Right lobe of liver (tissue), 6 donors: ENCODE measurements around the gene RSPH6A. TPM values are rescaled to one million over a fixed set of nuclear protein-coding genes. Genes with fewer than 3 reads are reported as not detected.
"Not testable (repeated sequence)": the region's sequence is repeated elsewhere in the genome, so short reads cannot be mapped to it uniquely, and the experiment has no call there.

Source experiments
- ATAC-seq, 4 donors: fragments of 200-7000 bp; cut with Tn5 transposase; one replicate each; pipeline ENCODE4 v1.9.1; 2020; ENCODE audit warnings: mild to moderate bottlenecking in 4 of 4, moderate library complexity in 4 of 4
- DNase-seq, 3 donors: peaks; one replicate each; pipeline ENCODE4 v3.0.0-alpha.2; 2020
- H3K27ac ChIP-seq, 3 donors: fragments of 200-600 bp; one replicate each; pipeline ENCODE4 v1.8.0; 2022
- H3K27me3 ChIP-seq, 2 donors: fragments of 200-600 bp; one replicate each; pipeline ENCODE4 v1.8.0; 2022
- H3K36me3 ChIP-seq, 4 donors: fragments of 200-600 bp; sonication (generic) in 1 of 4; one replicate each; pipeline versions ENCODE4 v1.5.1 to v1.8.0; 2017 to 2022; ENCODE audit warnings: control low read depth in 1 of 4
- H3K4me1 ChIP-seq, 4 donors: fragments of 200-600 bp; sonication (generic) in 1 of 4; one replicate each; pipeline versions ENCODE4 v1.5.1 to v1.8.0; 2017 to 2022; ENCODE audit warnings: control low read depth in 1 of 4
- H3K4me3 ChIP-seq, 3 donors: fragments of 200-600 bp; one replicate each; pipeline ENCODE4 v1.8.0; 2022
- H3K9me3 ChIP-seq, 4 donors: fragments of 200-600 bp; sonication (generic) in 1 of 4; one replicate each; pipeline versions ENCODE4 v1.5.1 to v1.8.0; 2017 to 2022; ENCODE audit warnings: control low read depth in 1 of 4
- POLR2A ChIP-seq: fragments of 450-650 bp; IDR thresholded peaks from one replicate; pipeline ENCODE4 v1.6.1; 2017; ENCODE audit warnings: antibody characterized with exemption, mild to moderate bottlenecking
- WGBS: methylation state at CpG from one replicate; pipeline ENCODE4 v1.1.6; 2018; ENCODE audit warnings: low coverage, low lambda C conversion rate; ENCODE audit not compliant: insufficient coverage; ENCODE audit errors: missing lambda C conversion rate; 5-methylcytosine and 5-hydroxymethylcytosine counted together
- intact Hi-C, 2 donors: fragments of 100-400 bp; cut with DNase I; formaldehyde crosslinking; loops; one replicate each; pipeline versions ENCODE4 v1.11.2 to v1.14.1; 2022
- total RNA-seq, 6 experiments: library from RNA; depleted of rRNA in 2 of 6; stranded (reverse); fragments of >200 nt in 2 of 6; fragmentation: NEBNext Ultra II Directional in 3 of 6; extraction: Animal tissue kit (Norgen Biotek cat#: 25700) in 3 of 6; gene quantifications; one replicate each; pipeline versions ENCODE4 v1.1.0 to v1.2.4, GENCODE V29; 2016 to 2023
- TF ChIP-seq, protein P1 (sequence below), 4 donors: fragments of 200-600 bp in 3 of 4; fragments of 450-650 bp in 1 of 4; IDR thresholded peaks; one replicate each; pipeline versions ENCODE4 v1.5.1 to v1.8.0; 2016 to 2022; ENCODE audit warnings: antibody characterized with exemption in 4 of 4, mild to moderate bottlenecking in 2 of 4
- donor health status: DM: no; HTN: yes; CAD: no.
- donor health status: DM: no; HTN: no; CAD: no.
- donor health status: DM: no; HTN: no; CAD: no.
- donor health status: DM: no; HTN: yes; CAD: no.
- donor health status: DM: no; HTN: yes; CAD: no.

RSPH6A gene
- total RNA-seq, 6 experiments from 2014 or later, result not detected

DNA sequence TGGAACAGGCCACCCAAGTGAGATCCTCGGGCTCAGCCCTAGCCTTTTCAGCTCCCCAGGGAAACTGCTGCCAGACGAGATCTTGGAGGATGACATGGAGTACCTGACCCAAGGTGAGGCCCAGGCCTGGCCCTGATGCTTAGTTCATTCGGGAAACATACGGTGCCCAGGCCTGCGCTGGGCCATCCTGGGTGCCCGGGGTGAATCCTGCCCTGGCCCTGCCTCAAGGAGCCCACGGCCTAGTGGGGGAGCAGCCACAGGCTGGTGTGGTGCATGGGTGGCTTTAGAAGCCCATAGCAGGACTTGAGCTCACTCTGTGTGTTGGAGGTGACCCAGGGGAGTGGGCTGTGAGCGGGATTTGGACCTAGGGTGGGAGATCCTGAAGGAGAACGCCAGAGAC is 56.2 kb downstream of the RSPH6A start:
- Histone ChIP-seq H3K4me1 (no peaks in the 10 kb centered on the region), H3K27me3 (no peaks in the 10 kb centered on the region), H3K27ac (no peak overlapping the region), H3K36me3 (no peaks in the 10 kb centered on the region), H3K9me3 (no peaks in the 10 kb centered on the region), H3K4me3 (no peak overlapping the region)
- TF ChIP-seq, protein P1, sequence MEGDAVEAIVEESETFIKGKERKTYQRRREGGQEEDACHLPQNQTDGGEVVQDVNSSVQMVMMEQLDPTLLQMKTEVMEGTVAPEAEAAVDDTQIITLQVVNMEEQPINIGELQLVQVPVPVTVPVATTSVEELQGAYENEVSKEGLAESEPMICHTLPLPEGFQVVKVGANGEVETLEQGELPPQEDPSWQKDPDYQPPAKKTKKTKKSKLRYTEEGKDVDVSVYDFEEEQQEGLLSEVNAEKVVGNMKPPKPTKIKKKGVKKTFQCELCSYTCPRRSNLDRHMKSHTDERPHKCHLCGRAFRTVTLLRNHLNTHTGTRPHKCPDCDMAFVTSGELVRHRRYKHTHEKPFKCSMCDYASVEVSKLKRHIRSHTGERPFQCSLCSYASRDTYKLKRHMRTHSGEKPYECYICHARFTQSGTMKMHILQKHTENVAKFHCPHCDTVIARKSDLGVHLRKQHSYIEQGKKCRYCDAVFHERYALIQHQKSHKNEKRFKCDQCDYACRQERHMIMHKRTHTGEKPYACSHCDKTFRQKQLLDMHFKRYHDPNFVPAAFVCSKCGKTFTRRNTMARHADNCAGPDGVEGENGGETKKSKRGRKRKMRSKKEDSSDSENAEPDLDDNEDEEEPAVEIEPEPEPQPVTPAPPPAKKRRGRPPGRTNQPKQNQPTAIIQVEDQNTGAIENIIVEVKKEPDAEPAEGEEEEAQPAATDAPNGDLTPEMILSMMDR (IDR thresholded peaks at IDR 0.05), result no peak
- no peak for TF ChIP-seq POLR2A
- intact Hi-C loops, result no loop called here
- ATAC-seq (no peak), DNase-seq (no peak)
- WGBS, result 87% methylated on average over 3 of the region's 9 CpGs

GRCh38 chr19:45757695-45758094 is 57.4 kb downstream of the RSPH6A start:
- H3K27me3 ChIP-seq, result no peaks in the 10 kb centered on the region
- ATAC-seq (no peak), DNase-seq (no peak)
- H3K9me3 ChIP-seq, result no peaks in the 10 kb centered on the region
- no peak for TF ChIP-seq POLR2A
- TF ChIP-seq, protein P1 (IDR thresholded peaks at IDR 0.05), result no peak
- no peaks in the 10 kb centered on the region for H3K4me1 ChIP-seq
- WGBS, result 82% methylated on average over 9 of the region's 9 CpGs
- intact Hi-C loops, result no loop called here
- no peaks in the 10 kb centered on the region for H3K36me3 ChIP-seq
- H3K27ac ChIP-seq, result no peak overlapping the region
- H3K4me3 ChIP-seq, result no peak overlapping the region

DNA sequence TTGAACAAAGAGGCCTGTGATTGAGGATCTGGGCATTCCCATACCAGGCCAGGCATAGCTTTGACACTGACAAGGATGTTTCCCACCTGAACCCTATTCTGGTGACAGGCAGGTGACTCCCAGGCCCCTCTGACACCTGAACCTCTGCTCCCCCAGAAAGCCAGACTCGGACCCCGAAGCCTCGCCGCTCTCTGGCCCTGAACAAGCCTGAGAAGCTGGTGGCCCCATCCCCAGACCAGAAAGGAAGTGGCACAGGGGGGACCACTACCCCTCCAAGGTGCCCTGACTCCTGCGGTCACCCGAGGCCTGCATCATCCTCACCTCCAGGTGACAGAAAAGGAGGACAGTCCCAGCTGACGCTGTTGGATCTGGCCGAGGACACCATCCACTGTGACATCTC is 60.8 kb downstream of the RSPH6A start:
- Histone ChIP-seq H3K36me3 (no peaks in the 10 kb centered on the region), H3K27ac (no peak overlapping the region), H3K27me3 (no peaks in the 10 kb centered on the region), H3K4me3 (no peak overlapping the region), H3K9me3 (no peaks in the 10 kb centered on the region), H3K4me1 (no peaks in the 10 kb centered on the region)
- TF ChIP-seq POLR2A, result no peak
- TF ChIP-seq, protein P1 (IDR thresholded peaks at IDR 0.05), result no peak
- no CpG with 5 or more reads among the region's 8 CpGs for WGBS
- DNase-seq (no peak), ATAC-seq (no peak)
- intact Hi-C loops, result no loop called here

DNA sequence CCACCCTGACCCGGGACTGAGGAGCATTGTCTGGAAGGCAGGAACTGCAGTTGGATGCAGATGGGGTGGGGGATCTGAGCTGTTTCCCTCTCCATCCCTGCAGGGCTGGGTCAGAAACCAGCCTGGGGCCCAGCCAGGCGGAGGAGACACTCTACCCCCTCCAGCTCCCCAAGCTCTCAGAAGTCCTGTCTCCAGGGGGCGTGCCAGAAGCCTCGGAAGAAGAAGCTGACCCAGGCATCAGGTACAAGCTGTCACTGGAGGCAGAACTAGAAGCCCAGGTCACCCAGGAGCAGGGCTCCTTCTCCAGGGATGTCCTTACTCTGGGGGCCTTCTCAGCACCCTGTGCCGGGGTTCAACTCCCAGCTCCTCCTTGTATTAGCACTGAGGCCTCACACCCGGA is 61.6 kb downstream of the RSPH6A start:
- H3K4me1 ChIP-seq, result no peaks in the 10 kb centered on the region
- H3K27ac ChIP-seq, result no peak overlapping the region
- no peak overlapping the region for H3K4me3 ChIP-seq
- H3K9me3 ChIP-seq, result no peaks in the 10 kb centered on the region
- DNase-seq (no peak), ATAC-seq (no peak)
- TF ChIP-seq, protein P1 (IDR thresholded peaks at IDR 0.05), result no peak
- no peak for TF ChIP-seq POLR2A
- H3K27me3 ChIP-seq, result no peaks in the 10 kb centered on the region
- intact Hi-C loops, result no loop called here
- no peaks in the 10 kb centered on the region for H3K36me3 ChIP-seq
- no CpG with 5 or more reads among the region's 6 CpGs for WGBS

- H3K4me1 ChIP-seq, result no peaks in the 10 kb centered on the region
- no peak overlapping the region for H3K4me3 ChIP-seq
- H3K27ac ChIP-seq, result no peak overlapping the region
- no peak for ATAC-seq
- no peaks in the 10 kb centered on the region for H3K9me3 ChIP-seq
- intact Hi-C loops, result no loop called here
- no peaks in the 10 kb centered on the region for H3K27me3 ChIP-seq
- TF ChIP-seq, protein P1 (IDR thresholded peaks at IDR 0.05), result no peak
- TF ChIP-seq POLR2A, result no peak
- 88% methylated on average over 10 of the region's 12 CpGs for WGBS
- no peaks in the 10 kb centered on the region for H3K36me3 ChIP-seq
- no peak for DNase-seq
These were observed 62.5 kb downstream of the RSPH6A start for GRCh38 chr19:45752639-45753038.

DNA sequence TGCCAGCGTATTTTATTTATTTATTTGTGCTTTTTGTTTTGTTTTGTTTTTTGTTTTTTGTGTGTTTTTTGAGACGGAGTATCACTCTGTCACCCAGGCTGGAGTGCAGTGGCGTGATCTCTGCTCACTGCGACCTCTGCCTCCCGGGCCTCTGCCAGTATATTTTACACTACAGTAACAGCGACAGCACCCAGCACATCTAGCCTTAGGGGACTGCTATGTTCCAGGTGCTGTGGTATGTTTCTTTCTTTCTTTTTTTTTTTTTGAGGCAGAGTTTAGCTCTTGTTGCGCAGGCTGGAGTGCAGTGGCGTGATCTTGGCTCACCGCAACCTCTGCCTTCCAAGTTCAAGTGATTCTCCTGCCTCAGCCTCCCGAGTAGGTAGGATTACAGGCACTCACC is 63.6 kb downstream of the RSPH6A start:
- H3K27ac ChIP-seq, H3K9me3 ChIP-seq, DNase-seq, H3K27me3 ChIP-seq, intact Hi-C loops, H3K4me3 ChIP-seq, H3K4me1 ChIP-seq, H3K36me3 ChIP-seq, ATAC-seq: not testable (repeated sequence)
- 89% methylated on average over 10 of the region's 10 CpGs for WGBS
